CD4-positive, alpha-beta T cell treated with Interleukin-1 beta for 1 hour (primary cell): Measurements from ENCODE around the gene EXOC5.
"Not testable (repeated sequence)": the region's sequence is repeated elsewhere in the genome, so short reads cannot be mapped to it uniquely, and the experiment has no call there.

Source experiments
- DNase-seq, 2 donors: peaks; one replicate each; pipeline ENCODE4 v3.0.0-alpha.2; 2020 to 2022

The EXOC5 gene

DNA sequence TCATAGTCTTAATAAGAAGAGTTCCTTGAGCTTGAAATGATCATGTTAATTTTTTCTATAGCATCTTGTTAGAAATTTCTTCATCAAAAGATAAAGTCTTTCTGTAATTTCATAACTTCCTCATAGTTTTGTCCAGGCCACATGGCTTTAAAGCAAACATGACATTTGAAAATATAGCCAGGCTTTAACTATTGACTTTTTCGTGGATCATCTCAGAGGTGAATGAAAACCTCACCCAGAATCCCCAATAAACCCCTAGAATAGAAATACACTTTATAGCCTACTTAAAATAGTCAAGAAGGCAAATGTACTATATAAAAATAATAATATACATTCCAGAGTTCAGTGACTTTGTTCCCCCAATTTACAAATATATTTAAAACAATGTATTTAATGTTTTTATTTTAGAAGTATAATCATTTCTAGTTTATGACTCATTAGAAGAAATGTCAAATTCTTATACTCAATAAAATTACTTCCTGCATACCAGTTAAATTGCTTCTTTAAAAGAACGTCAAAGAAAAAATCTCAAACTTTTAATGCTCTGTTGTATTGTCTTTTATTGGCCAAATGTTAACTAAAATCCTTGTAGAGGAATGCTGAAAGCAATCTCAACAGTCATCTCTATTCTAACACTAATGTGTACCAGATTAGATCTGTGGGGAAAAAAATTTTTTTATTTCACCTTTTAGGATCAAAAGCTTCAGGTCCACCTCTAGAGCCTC is 21.6 kb downstream of the EXOC5 start:
- no peak for DNase-seq

DNA sequence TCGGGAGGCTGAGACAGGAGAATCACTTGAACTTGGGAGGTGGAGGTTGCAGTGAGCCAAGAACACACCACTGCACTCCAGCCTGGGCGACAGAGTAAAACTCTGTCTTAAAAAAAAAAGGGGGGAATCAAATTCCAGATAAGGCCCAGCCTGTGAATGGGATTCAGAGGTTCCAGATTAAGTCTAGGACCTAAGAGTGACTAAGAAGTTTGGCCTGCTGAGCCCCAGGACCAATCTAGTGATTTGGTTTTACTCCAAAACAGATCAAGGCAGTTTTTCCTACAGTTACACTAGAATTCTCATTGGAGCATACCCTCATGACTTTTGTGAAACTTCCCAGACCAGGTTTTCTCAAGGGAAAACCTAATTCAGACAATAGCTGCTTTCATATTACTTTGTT is 22.8 kb downstream of the EXOC5 start:
- DNase-seq = no peak

DNA sequence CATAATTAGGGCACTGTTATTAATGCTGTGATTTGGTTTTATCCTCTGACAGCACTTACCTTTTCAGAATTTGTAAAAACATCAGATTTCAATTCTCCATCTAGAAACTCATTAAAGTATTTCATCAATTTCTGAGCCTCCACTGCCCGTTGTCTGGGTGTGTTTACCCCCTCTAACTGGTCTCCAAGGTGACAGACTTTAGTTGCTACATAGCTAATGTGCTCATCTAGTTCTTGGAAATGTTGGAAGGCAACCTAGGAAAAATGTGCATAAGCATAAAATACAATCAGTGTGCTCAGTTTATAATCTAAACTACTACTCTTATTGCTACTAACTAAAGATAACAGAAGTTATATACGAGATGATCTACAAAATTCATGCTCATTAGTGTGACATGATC is 24.6 kb downstream of the EXOC5 start:
- DNase-seq = no peak

DNA sequence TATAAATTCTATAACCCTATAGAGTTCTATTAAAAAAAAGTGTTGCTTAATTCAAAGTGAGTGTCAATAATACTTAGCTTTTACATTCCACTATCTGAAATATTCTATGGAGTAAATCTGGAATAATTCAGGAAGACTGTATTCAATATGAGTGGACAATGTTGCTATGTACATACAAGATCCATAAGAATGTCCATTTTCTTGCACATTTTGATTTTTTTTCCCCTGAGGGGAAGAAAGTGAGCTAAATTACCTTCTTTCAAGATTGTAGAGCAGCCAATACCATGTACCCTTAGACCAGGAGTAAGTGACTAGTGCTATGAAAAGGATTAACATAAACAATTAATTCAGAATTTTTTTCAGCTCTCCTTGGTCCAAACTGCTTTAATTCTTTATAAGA is 25.4 kb downstream of the EXOC5 start:
- no peak for DNase-seq

DNA sequence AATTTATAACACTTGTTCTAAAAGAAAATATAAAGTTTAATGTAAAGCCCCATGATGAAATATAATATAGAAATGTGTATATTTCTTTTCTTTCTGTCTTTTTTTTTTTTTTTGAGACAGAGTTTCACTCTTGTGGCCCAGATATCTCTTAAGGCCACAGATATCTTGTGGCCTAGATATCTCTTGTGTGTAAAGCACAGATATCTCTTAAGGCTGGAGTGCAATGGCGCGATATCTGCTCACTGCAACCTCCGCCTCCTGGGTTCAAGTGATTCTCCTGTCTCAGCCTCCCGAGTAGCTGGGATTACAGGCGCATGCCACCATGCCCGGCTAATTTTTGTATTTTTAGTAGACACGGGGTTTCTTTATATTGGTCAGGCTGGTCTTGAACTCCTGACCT is 28.6 kb downstream of the EXOC5 start:
- DNase-seq = not testable (repeated sequence)

DNA sequence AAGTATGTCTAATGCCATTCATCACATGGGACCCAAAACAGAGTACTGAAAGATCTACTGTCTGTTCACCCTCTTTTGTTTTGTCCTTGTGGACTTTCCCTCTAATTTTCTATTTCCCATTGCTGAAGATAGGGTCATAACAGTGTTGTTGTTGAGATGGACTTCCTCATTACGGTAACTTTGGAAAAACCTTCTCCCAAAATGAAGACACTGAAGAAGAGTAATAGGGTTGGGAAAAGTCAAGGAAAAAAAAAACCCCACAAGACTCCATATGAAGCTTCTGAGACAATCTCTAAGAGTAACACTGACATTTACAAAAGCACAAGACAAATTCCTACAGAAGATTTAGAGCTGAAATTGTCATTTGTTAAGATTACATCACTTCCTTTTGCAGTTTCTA is 36.7 kb downstream of the EXOC5 start:
- DNase-seq = no peak

DNA sequence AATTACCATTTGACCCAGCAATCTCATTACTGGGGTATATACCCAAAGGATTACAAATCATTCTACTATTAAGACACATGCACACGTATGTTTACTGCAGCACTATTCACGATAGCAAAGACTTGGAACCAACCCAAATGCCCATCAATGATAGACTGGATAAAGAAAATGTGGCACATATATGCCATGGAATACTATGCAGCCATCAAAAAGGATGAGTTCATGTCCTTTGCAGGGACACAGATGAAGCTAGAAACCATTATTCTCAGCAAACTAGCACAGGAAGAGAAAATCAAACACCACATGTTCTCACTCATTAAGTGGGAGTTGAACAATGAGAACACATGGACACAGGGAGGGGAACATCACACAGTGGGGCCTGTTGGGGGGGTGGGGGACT is 40.4 kb downstream of the EXOC5 start:
- DNase-seq = not testable (repeated sequence)

DNA sequence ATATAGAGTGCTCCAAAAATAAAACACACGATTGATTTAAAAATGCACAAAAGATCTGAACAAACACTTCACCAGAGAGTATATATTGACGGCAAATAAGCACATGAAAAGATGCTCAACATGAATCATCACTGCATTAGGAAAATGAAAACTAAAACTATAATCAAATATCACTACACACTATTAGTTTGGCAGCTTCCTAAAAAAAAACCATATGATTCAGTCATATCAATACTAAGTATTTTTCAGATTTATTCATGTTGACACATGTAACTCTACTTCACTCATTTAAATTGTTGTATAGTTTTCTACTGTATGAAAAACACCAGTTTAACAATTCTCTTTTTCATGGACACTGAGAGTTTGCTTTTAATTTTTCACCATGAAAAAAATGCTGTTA is 41.6 kb downstream of the EXOC5 start:
- no peak for DNase-seq

DNA sequence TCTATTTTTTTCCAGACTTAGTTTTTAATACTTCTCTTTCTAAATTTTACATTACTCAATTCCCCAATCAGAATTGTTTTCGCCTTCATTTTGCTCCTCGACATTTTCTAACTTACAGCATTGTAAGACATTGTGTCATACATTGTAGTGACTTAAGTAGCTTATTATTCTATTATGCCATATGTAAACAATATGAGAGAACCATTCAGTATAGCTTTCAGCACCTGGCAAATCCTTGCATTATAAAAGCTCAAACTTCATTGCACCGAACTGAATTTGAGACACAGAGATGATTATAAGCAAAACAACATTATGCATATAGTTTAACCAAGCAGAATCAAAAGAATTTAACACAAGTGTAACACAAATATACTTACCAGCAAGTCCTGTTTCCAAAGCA is 46.8 kb downstream of the EXOC5 start:
- DNase-seq = no peak

DNA sequence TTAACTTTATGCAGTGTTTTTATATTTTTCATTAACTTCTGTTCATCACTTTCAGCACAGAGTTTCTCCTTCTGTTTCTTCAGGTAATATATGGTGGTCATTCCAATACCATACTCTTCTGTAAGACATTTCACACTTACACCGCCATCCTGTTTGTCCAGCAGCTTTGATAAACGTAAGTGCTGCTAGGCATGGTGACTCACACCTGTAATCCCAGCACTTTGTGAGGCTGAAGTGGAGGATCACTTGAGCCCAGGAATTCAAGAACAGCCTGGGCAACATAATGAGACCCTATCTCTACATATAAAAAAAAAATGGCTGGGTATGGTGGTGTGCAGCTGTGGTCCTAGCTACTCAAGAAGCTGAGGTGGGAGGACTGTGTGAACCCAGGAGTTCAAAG is 55.8 kb downstream of the EXOC5 start:
- DNase-seq = no peak

DNA sequence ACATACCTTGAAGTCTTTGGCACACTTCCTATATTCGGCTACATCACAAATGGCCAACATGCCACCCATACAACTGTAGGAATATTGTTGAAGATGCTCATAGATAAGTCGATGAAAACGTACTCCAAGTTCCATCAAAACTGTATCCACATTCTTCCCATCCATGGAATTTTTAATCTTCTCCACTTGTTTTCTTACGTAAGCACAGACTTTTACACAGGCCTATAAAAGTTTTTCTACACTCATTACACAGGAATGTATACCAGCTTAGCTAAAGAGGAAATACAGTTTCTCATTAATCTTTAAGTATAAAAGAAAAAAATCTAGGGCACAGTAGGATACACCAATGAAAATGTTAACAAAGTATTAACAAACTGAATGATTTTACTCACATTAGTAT is 59.1 kb downstream of the EXOC5 start:
- DNase-seq = no peak

DNA sequence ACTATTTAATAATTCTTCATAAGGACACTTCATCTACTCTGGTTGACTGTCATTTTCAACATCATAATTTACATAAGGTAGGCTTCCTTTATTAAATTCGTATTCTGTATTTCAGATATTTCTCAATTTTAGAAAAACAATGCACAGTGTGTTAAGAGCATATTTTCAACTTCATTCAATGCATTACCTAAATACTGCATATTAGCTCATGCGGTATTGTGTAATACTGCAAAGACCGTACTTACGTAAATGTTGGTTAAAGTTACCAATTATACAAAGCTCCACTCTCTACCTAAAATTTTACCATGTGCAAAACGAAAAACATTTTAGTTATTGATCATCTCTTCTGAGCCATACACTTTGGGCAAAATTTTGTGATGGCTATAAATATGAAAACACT is 62.8 kb downstream of the EXOC5 start:
- DNase-seq = no peak

DNA sequence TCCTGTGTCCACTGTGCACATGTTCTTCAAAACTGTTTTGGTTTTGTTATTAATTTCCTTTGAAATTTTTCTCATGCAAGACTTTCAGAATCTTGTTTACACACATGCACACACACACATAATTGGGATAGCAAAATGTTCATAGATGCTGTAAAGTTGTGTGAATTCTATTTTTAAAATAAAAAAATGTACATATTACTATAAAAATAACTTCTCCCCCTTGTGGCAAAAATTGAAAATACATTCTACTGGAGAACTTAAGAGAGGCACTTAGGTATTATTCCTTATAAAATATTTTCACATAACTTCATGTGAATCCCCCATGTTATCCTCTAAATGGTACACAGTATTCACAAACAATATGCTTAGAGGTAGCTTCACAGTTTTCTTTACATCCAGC is 66.0 kb downstream of the EXOC5 start:
- peak in 1 of 2 donors; percentile 6 for DNase-seq

DNA sequence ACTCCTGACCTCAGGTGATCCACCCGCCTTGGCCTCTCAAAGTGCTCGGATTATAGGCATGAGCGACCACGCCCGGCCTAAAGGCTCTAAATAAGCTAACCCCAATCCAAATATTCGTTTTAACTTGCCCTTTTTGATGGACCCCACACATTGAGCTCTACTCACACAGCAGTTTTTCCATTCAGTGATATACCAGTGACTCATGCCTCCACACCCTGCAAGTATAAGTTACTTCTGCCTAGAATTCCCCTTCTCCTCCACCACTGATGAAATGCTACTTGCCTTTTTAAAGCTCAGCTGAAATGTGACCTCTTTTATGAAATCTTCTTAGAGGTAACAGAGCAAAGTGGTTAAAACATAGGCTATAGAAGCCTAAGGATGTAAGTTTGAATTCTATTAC is 68.8 kb downstream of the EXOC5 start:
- DNase-seq = no peak

DNA sequence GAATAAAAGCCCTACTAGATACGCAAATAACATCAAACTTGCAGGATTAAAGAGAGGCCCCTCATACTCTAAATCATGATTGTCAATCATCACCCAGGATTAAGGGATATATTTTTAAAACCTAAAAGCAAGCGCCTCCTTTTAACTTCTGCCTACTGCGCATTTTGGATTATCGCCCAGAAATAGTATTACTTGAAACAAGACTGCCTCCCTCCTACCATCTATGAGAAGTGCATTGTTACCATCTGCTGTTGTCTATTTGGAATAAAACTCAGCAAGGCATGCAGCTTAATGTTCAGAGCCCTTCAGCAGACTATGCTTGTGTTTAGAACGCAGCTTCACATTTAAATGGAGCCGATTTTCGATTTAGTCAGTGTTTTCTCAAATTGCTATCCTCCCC is 79.6 kb downstream of the EXOC5 start:
- DNase-seq = no peak

DNA sequence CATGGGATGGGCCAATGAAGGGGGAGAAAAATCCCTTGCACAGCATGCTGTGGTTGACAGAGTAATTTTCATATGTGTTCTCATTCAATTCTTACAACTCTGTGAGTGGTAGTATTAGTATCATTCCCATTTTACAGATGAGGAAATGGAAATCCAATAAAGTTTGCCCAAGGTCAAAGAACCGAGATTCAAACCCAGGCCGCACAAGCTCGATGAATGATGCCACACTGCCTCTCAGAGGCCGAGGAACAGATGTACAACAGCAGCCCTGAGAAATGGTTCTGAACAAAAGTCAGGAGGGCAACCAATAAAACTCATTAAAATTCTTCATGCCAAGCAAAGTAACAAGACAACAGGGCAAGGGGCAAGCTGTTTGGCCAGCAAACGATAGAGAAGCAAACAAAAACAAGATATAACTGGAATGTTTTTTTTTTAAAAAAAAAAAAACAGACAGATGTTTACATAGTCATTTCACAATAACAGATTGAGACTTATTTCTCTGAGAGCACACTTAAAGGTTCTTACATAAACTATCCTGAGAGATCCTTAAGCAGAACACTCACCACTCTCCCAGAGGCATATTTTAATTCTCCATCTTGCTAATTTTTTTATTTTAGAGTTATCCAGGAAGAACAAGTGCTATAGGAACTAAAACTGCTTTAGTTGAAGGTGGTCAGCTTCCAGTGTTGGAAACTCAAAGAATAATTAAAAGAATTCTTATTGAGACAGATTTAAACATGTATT is 85.8 kb downstream of the EXOC5 start:
- no peak for DNase-seq

DNA sequence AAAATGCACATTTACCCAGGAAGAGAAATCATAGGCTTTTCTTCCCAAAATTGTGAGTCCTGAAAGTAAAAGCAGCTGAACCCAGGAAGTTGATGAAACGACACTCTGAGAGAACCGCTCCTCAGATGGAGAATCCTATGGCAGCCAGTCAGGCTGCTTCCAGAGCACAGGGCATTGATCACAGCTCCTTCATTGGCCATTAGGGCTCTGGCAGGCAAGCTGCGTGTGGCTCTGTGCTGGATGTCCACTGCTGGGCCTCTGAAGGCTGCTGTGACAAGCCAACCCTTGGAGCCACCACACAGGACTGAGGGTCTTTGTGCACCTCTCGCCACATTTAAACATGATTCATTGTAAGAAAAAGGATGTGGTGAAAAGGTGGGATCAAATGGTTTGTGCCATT is 89.4 kb downstream of the EXOC5 start:
- DNase-seq = no peak

DNA sequence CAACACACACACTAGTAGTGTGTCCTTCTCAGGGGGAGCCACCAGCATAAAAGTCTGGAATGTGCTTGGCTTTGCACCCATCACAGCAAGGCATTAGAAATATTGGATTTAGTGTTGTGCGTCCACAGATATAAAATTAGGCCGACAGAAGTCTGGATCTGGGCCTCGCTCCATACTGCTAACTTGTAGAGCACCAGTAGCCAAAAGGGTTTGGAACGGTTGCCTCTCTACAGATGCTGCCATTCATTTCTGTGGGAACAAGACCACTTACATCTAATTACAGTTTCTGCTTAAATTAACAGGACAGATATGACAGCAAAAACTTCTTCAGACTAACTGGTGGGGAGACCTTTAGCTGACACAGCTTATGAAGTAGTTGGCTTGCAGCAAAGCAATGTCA is 94.2 kb downstream of the EXOC5 start:
- no peak for DNase-seq

DNA sequence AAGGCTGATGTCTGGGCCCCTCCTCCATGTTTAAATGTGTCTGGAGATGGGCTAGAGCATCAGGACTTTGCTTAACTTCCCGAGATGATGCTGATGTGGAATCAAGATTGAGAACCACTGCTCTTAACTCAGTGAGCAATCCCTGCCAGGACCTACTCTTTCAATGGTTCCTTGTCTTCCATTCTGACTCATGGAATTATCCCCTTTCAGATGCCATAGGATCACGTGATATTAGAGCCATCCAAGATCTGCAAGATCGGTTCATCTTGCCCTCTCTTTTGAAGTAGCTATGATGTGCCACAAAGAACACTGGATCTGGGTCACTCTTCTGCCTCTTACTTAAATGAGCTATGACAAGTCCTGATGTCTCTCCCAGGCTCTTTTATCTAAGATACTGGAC is 96.8 kb downstream of the EXOC5 start:
- DNase-seq = no peak

DNA sequence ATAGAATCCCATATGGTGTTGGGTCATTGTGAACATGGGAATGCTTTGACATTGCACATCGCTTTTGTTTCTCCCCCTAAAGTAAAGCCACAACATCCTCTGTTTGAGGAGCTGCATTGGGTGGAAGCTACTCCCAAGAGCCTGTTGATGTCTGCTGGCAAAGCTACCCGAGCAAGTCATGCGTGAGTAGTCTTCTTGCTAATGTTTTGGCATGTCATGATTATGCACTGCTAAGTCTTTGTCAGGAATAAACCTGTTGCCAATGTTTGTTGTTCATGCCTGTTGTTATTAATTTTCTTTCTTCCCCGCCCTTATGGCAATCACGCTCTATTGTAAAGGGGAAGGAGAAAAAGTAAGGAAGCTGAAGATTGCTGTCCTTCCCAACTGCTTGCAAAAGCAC is 97.3 kb downstream of the EXOC5 start:
- DNase-seq = no peak

DNA sequence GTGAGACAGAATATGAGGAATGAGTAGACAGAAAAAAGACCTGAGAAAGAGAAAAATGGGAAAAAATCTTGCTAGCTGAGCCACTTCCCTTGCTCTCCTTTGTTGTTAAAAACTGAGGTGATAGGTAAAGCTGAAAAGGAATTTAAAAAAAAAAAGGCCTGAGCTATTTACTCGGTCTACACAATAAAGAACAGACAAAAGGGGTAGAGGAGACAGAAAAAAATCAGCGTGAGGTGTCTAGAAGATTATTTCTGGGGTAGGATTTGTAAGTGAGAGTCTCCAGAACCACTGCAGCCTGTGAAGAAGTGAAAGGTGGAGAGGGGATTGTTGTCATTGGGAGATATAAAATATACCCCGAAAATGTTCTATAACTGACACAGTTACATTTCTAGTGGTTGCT is 98.8 kb downstream of the EXOC5 start:
- DNase-seq = no peak

DNA sequence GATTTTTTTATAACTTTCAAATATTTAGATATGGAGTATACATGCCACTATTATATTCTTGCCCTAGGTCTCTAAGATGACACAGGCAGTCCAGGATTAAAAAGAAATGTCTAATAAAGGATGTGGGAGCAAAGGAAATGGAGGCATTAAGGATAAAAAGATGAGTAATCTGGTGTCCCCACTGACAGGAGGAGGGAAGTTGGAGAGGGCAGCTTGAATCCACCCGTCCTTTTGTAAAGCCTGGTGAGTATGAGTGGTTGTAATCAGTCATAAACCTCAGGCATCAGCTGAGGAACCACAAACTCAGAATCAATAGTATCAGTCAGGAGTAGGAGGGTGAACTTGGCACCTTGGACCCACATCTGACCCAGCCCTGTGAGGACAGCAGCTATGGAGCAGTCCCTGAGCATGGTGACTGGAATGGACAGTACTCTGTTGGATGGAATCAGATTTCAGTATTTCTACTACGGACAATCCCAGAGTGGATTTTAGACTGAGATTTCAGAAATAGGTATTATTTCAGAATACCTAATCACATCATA is 100.5 kb downstream of the EXOC5 start:
- no peak for DNase-seq

DNA sequence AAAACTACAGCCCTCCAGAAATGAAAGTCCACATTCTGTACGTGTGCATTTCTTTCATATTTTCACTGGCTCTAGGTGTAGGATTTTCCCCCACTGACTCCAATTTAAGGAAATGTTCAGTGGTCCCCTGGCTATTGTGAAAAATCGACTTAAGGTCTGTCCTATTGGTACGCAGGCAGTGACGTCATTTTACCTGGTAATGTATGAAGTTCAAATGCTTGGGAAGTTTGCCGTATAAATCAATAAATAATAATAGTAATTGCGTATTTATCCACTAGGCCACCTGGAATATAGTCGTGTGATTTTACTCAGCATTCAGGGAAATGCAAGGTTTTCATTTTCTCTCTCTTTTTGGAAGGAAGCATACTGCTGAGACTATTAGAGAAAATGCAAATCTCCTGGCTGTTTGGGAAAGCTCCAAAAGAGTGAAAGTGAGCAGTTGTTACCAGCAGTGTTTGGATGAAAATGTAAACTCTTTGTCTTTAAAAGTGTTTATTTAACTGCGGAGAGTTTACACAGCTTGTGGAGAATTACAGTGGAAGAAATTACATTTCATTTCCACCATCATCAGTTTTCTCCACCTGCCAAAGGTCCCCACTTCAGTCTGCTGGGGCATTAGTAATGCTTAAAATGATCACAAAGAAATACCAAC is 107.0 kb downstream of the EXOC5 start:
- DNase-seq = no peak

DNA sequence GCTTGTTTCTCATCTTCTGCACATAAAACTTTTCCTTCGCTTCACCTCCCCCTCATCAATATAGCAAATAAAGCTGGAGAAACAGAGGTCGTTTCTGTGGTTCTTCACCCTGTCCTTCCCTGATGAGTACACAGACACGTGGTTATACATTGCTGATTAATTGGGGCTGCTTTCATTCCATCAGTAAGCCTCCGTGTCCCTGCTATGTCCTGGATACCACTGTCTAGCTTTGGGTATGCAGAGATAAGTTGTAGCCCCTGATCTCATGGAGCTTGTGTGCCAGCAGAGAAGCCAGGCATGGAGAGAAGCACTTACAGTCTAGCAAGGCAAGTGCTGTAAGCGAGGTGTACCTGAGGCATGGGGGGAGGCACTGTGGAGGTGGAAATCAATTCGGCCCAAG is 108.4 kb downstream of the EXOC5 start:
- no peak for DNase-seq
